SH-SY5Y (cell line): Measurements from ENCODE around the gene MATK.

ENCODE experiments used
- GATA2 ChIP-seq: IDR thresholded peaks from 2 replicates; pipeline ENCODE4 v1.6.1; 2011; ENCODE audit warnings: mild to moderate bottlenecking, low read depth, low read length
- GATA3 ChIP-seq: IDR thresholded peaks from 2 replicates; pipeline ENCODE4 v1.6.1; 2011; ENCODE audit warnings: low read depth, mild to moderate bottlenecking, low read length, moderate library complexity

DNA sequence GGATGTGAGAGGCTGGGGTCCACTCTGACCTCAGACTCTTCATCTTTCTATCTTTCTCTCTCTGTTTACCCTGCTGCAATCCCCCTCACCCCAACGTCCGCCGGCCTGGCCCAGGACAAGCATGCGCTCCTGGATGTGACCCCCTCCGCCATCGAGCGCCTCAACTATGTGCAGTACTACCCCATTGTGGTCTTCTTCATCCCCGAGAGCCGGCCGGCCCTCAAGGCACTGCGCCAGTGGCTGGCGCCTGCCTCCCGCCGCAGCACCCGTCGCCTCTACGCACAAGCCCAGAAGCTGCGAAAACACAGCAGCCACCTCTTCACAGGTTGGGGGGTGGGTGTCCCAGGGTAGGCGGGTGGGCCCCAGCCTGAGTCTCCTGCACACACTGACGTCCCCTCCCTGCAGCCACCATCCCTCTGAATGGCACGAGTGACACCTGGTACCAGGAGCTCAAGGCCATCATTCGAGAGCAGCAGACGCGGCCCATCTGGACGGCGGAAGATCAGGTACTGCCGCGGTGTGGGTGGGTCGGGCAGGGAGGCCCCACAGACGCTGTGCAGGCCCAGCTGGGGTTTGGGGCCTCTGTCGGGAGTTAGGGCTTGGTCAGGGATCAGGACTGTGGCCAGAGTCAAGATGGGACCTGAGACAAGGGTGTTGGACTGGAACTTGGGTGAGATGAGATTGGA, 39.7 kb downstream of the MATK start:
- TF ChIP-seq GATA2 (no peak), GATA3 (no peak)
